ENCODE measurements around the gene FAM107A. TPM values are rescaled to one million over a fixed set of nuclear protein-coding genes. Genes with fewer than 3 reads are reported as not detected.

FAM107A gene
- total and polyA plus RNA-seq, 2 of the 13 experiments (the other 11 are each of a cell fraction or from before 2014, with no cell fraction given), result not detected

GRCh38 chr3:58519668-58520402 lies 57.4 kb downstream of the FAM107A start (continued):
- TF ChIP-seq KDM6A (CRISPR knock-in tag; IDR thresholded peaks at IDR 0.05; ENCODE audit: low read depth), result peak; percentile 91
- 0 out of 2 replicates have a peak, but pooled peaks have one; percentile 40 for TF ChIP-seq RXRA (CRISPR knock-in tag; IDR thresholded peaks at IDR 0.05)
- TF ChIP-seq PLSCR1 (CRISPR knock-in tag; IDR thresholded peaks at IDR 0.05; ENCODE audit: borderline replicate concordance), result 0 out of 2 replicates have a peak, but pooled peaks have one; percentile 32
- no peak for TF ChIP-seq TAF15 (IDR thresholded peaks at IDR 0.05; ENCODE audit: low read depth, low read length, poor library complexity, severe bottlenecking)
- no peak for TF ChIP-seq ZNF567 (CRISPR knock-in tag; IDR thresholded peaks at IDR 0.05; ENCODE audit: borderline replicate concordance)
- no peak for TF ChIP-seq HOXA5 (CRISPR knock-in tag; IDR thresholded peaks at IDR 0.05)
- 0 out of 2 replicates have a peak, but pooled peaks have one; percentile 41 for TF ChIP-seq ZNF644 (CRISPR knock-in tag; IDR thresholded peaks at IDR 0.05; ENCODE audit: low read depth)
- TF ChIP-seq TOE1 (CRISPR knock-in tag; IDR thresholded peaks at IDR 0.05), result no peak
- no peak for TF ChIP-seq RFX3 (CRISPR knock-in tag; IDR thresholded peaks at IDR 0.05)
- TF ChIP-seq ZNF10 (CRISPR knock-in tag; IDR thresholded peaks at IDR 0.05; ENCODE audit: borderline replicate concordance, low read depth), result no peak
- TF ChIP-seq ZNF3 (CRISPR knock-in tag; IDR thresholded peaks at IDR 0.05), result no peak
- TF ChIP-seq ZFX (CRISPR knock-in tag; IDR thresholded peaks at IDR 0.05; ENCODE audit: low read depth), result peak; percentile 81
- TF ChIP-seq KLF11 (CRISPR knock-in tag; IDR thresholded peaks at IDR 0.05), result no peak
- TF ChIP-seq HNF4A (CRISPR knock-in tag; IDR thresholded peaks at IDR 0.05), result peak; percentile 94
- no peak for TF ChIP-seq ZNF124 (CRISPR knock-in tag; IDR thresholded peaks at IDR 0.05)
- no peak for TF ChIP-seq ZNF276 (CRISPR knock-in tag; IDR thresholded peaks at IDR 0.05; ENCODE audit: low read depth)
- TF ChIP-seq IRF9 (CRISPR knock-in tag; IDR thresholded peaks at IDR 0.05; ENCODE audit: borderline replicate concordance), result peak; percentile 22; the same call in 1 of the 2 replicates
- no peak for TF ChIP-seq FOXM1 (CRISPR knock-in tag; IDR thresholded peaks at IDR 0.05)
- TF ChIP-seq KDM2A (CRISPR knock-in tag; IDR thresholded peaks at IDR 0.05; ENCODE audit: borderline replicate concordance, low read depth), result 0 out of 2 replicates have a peak, but pooled peaks have one; percentile 15
- peak; percentile 44 for TF ChIP-seq PHF5A (CRISPR knock-in tag; IDR thresholded peaks at IDR 0.05; ENCODE audit: low read depth, unreplicated experiment)
- TF ChIP-seq SOX5 (CRISPR knock-in tag; IDR thresholded peaks at IDR 0.05; ENCODE audit: borderline replicate concordance), result 0 out of 2 replicates have a peak, but pooled peaks have one; percentile 39
- peak; percentile 76 for TF ChIP-seq ZNF574 (CRISPR knock-in tag; IDR thresholded peaks at IDR 0.05)
- TF ChIP-seq ZGPAT (CRISPR knock-in tag; IDR thresholded peaks at IDR 0.05), result peak; percentile 42; the same call in 1 of the 2 replicates

Measured in HepG2 (cell line).